K562 (cell line): ENCODE results near the gene KAT5. TPM values are rescaled to one million over a fixed set of nuclear protein-coding genes. Genes with fewer than 3 reads are reported as not detected.

ENCODE experiments used
- CTCF ChIP-seq, 3 experiments: IDR thresholded peaks in 2 of 3; conservative IDR thresholded peaks in 1 of 3; 2 replicates each; pipeline ENCODE4 v1.5.1; 2011 to 2012; ENCODE audit warnings: low read length in 3 of 3, mild to moderate bottlenecking in 3 of 3, control low read depth in 2 of 3, improper control_type of control experiment in 1 of 3, inconsistent platforms in 1 of 3, low read depth in 1 of 3, mixed read lengths in 1 of 3, moderate library complexity in 1 of 3; ENCODE audit not compliant: insufficient read depth in 2 of 3
- DPF2 ChIP-seq: fragments of 450-650 bp; IDR thresholded peaks from 2 replicates; pipeline ENCODE4 v1.6.1; 2016
- EP400 ChIP-seq: fragments of 450-650 bp; IDR thresholded peaks from 2 replicates; pipeline ENCODE4 v1.6.1; 2017; ENCODE audit warnings: antibody characterized with exemption, mild to moderate bottlenecking, moderate library complexity
- GTF2F1 ChIP-seq: IDR thresholded peaks from 2 replicates; pipeline ENCODE4 v1.6.1; 2011; ENCODE audit warnings: low read depth, low read length, improper control_type of control experiment
- HNRNPLL ChIP-seq: fragments of 200-400 bp; formaldehyde crosslinking; IDR thresholded peaks from 2 replicates; pipeline ENCODE4 v1.6.1; 2017; ENCODE audit warnings: low read length, low read depth, mild to moderate bottlenecking; ENCODE audit not compliant: poor library complexity, severe bottlenecking
- HNRNPUL1 ChIP-seq: fragments of 200-400 bp; formaldehyde crosslinking; IDR thresholded peaks from 2 replicates; pipeline ENCODE4 v1.6.1; 2017; ENCODE audit warnings: low read length
- MAFF ChIP-seq: IDR thresholded peaks from 2 replicates; pipeline ENCODE4 v1.6.1; 2012; ENCODE audit warnings: low read length, improper control_type of control experiment
- MTA1 ChIP-seq: fragments of 450-650 bp; IDR thresholded peaks from 2 replicates; pipeline ENCODE4 v1.6.1; 2017; ENCODE audit warnings: borderline replicate concordance
- NCOA4 ChIP-seq: fragments of 450-650 bp; IDR thresholded peaks from 2 replicates; pipeline ENCODE4 v1.6.1; 2018; ENCODE audit warnings: mild to moderate bottlenecking; ENCODE audit not compliant: partially characterized antibody
- NELFE ChIP-seq: IDR thresholded peaks from 2 replicates; pipeline ENCODE4 v1.6.1; 2011; ENCODE audit warnings: mild to moderate bottlenecking; ENCODE audit not compliant: insufficient read depth, insufficient read length
- NFE2 ChIP-seq: IDR thresholded peaks from 2 replicates; pipeline ENCODE4 v1.6.1; 2014; ENCODE audit warnings: antibody characterized with exemption, low read depth
- NFIX ChIP-seq: fragments of 250-450 bp; sonication (Bioruptor Pico); IDR thresholded peaks from 2 replicates; pipeline ENCODE4 v1.4.0; 2020; ENCODE audit warnings: low read depth, mild to moderate bottlenecking, moderate library complexity
- RBM14 ChIP-seq: fragments of 200-400 bp; formaldehyde crosslinking; IDR thresholded peaks from 2 replicates; pipeline ENCODE4 v1.6.1; 2018; ENCODE audit warnings: low read depth, mild to moderate bottlenecking, low read length, moderate library complexity, borderline replicate concordance; ENCODE audit not compliant: insufficient read depth
- RBM22 ChIP-seq: fragments of 200-400 bp; formaldehyde crosslinking; IDR thresholded peaks from 2 replicates; pipeline ENCODE4 v1.6.1; 2018; ENCODE audit warnings: low read length, low read depth; ENCODE audit not compliant: poor library complexity, severe bottlenecking
- SNIP1 ChIP-seq: fragments of 450-650 bp; IDR thresholded peaks from 2 replicates; pipeline ENCODE4 v1.7.1; 2017; ENCODE audit warnings: low read depth, mild to moderate bottlenecking
- ZFPM2 ChIP-seq: fragments of 250-450 bp; sonication (Bioruptor Pico); IDR thresholded peaks from 2 replicates; pipeline ENCODE4 v1.5.1; 2022; ENCODE audit warnings: mild to moderate bottlenecking
- polyA plus RNA-seq, 8 experiments: library from polyadenylated mRNA; depleted of rRNA in 4 of 8; stranded (reverse) in 5 of 8; unstranded in 3 of 8; fragments of >200 nt; fragmentation: Nextera tagmentation in 2 of 8; fragmentation: Illumina TruSeq in 1 of 8; extraction: Ambion mirVana in 2 of 8; extraction: Trizol in 1 of 8; gene quantifications; 2 replicates each; pipeline versions ENCODE4 v1.2.1 to v1.2.3, GENCODE V29; 2011 to 2014; ENCODE audit warnings: inconsistent platforms in 1 of 8, missing spikeins in 1 of 8
- total RNA-seq, 7 experiments: library from RNA; depleted of rRNA in 6 of 7; stranded (reverse); fragments of >200 nt in 6 of 7; fragmentation: Illumina TruSeq in 2 of 7; extraction: Trizol in 2 of 7; gene quantifications; 2 replicates each; pipeline versions ENCODE4 v1.2.1 to v1.2.3, GENCODE V29; 2011 to 2021; ENCODE audit warnings: low replicate concordance in 1 of 7
- TF ChIP-seq, protein P1 (sequence below): fragments of 450-650 bp; formaldehyde crosslinking; conservative IDR thresholded peaks from 2 replicates; pipeline ENCODE4 v1.4.0; 2022; ENCODE audit warnings: mild to moderate bottlenecking, missing genetic modification characterization
- TF ChIP-seq, protein P2 (sequence below): fragments of 450-650 bp; IDR thresholded peaks from 2 replicates; pipeline ENCODE4 v1.7.0; 2016; ENCODE audit warnings: borderline replicate concordance
- TF ChIP-seq, protein P3 (sequence below): fragments of 250-450 bp; sonication (Bioruptor Pico); IDR thresholded peaks from 2 replicates; pipeline ENCODE4 v1.4.0; 2020; ENCODE audit warnings: mild to moderate bottlenecking, moderate library complexity, borderline replicate concordance

Gene KAT5
- total and polyA plus RNA-seq, 9 of the 15 experiments (the other 6 are each of a cell fraction or from before 2014, with no cell fraction given): 3.6 to 76.8 (median 52.7) TPM

GRCh38 chr11:65662799-65663638 is 49.0 kb upstream of the KAT5 start, which contains the start of gene RELA (continued):
- TF ChIP-seq, protein P1, sequence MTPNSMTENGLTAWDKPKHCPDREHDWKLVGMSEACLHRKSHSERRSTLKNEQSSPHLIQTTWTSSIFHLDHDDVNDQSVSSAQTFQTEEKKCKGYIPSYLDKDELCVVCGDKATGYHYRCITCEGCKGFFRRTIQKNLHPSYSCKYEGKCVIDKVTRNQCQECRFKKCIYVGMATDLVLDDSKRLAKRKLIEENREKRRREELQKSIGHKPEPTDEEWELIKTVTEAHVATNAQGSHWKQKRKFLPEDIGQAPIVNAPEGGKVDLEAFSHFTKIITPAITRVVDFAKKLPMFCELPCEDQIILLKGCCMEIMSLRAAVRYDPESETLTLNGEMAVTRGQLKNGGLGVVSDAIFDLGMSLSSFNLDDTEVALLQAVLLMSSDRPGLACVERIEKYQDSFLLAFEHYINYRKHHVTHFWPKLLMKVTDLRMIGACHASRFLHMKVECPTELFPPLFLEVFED (CRISPR knock-in tag): 0 out of 2 replicates have a peak, but pooled peaks have one; percentile 25
- TF ChIP-seq ZFPM2 (CRISPR knock-in tag): no peak
- no peak for TF ChIP-seq SNIP1
- no peak for TF ChIP-seq GTF2F1
- TF ChIP-seq EP400: peak; percentile 68
- peak; percentile 50; the same call in 1 of the 2 replicates for TF ChIP-seq NFIX
- no peak for TF ChIP-seq MAFF
- TF ChIP-seq NFE2: no peak
- no peak for TF ChIP-seq RBM22
- TF ChIP-seq MTA1: no peak
- no peak for TF ChIP-seq CTCF (IDR thresholded peaks at IDR 0.05 in 2 of 3, conservative IDR thresholded peaks at IDR 0.05 in 1 of 3; ENCODE audit: insufficient read depth in 2 of 3, low read depth in 1 of 3, low read length in 3 of 3)
- TF ChIP-seq NELFE: no peak
- TF ChIP-seq, protein P2, sequence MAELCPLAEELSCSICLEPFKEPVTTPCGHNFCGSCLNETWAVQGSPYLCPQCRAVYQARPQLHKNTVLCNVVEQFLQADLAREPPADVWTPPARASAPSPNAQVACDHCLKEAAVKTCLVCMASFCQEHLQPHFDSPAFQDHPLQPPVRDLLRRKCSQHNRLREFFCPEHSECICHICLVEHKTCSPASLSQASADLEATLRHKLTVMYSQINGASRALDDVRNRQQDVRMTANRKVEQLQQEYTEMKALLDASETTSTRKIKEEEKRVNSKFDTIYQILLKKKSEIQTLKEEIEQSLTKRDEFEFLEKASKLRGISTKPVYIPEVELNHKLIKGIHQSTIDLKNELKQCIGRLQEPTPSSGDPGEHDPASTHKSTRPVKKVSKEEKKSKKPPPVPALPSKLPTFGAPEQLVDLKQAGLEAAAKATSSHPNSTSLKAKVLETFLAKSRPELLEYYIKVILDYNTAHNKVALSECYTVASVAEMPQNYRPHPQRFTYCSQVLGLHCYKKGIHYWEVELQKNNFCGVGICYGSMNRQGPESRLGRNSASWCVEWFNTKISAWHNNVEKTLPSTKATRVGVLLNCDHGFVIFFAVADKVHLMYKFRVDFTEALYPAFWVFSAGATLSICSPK: no peak
- TF ChIP-seq HNRNPUL1: no peak
- peak; percentile 67 for TF ChIP-seq HNRNPLL
- TF ChIP-seq, protein P3, sequence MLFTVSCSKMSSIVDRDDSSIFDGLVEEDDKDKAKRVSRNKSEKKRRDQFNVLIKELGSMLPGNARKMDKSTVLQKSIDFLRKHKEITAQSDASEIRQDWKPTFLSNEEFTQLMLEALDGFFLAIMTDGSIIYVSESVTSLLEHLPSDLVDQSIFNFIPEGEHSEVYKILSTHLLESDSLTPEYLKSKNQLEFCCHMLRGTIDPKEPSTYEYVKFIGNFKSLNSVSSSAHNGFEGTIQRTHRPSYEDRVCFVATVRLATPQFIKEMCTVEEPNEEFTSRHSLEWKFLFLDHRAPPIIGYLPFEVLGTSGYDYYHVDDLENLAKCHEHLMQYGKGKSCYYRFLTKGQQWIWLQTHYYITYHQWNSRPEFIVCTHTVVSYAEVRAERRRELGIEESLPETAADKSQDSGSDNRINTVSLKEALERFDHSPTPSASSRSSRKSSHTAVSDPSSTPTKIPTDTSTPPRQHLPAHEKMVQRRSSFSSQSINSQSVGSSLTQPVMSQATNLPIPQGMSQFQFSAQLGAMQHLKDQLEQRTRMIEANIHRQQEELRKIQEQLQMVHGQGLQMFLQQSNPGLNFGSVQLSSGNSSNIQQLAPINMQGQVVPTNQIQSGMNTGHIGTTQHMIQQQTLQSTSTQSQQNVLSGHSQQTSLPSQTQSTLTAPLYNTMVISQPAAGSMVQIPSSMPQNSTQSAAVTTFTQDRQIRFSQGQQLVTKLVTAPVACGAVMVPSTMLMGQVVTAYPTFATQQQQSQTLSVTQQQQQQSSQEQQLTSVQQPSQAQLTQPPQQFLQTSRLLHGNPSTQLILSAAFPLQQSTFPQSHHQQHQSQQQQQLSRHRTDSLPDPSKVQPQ (CRISPR knock-in tag): 0 out of 2 replicates have a peak, but pooled peaks have one; percentile 35
- TF ChIP-seq RBM14: 0 out of 2 replicates have a peak, but pooled peaks have one; percentile 45
- TF ChIP-seq DPF2: no peak
- TF ChIP-seq NCOA4: no peak
